Stimulated activated naive CD4-positive, alpha-beta T cell treated with Interleukin-2 at 50 U/mL for 16 hours (primary cell): Measurements from ENCODE around the gene TEX51.

ENCODE experiments used
- DNase-seq: peaks from one replicate; lab custom pipeline; 2025; lab: John Stamatoyannopoulos, UW

Gene TEX51

DNA sequence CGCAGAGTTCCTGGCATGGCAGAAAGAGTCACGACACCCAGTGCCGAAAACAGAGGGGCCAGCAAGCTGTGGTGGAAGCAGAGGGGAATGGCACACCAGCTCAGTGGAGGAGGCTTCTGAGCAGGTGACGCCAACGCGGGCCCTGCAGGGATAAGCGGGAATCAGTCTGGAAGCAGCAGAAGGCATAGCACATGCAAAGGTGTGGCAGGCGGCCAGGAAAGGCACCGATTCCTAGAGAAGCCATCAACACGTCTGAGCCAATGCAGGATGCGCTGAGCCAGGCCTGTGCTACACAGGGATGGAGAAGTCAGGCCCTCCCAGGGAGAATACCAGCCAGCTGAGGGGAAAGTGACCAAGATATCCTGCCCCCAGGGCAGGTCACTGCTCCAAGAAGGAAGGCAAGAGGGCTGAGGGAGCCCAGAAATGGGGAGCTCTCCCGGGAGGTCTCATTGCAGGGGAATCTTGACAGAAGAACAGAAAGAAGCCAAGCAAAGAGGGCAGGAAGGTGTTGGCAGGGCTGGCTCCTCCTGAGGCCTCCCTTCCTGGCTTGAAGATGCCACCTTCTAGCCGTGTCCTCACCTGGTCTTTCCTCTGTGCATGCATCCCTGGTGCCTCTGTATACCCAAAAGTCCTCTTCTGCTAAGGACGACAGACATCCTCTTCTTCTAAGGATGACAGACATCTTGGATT lies 16.3 kb downstream of the TEX51 start:
- DNase-seq = no peak

DNA sequence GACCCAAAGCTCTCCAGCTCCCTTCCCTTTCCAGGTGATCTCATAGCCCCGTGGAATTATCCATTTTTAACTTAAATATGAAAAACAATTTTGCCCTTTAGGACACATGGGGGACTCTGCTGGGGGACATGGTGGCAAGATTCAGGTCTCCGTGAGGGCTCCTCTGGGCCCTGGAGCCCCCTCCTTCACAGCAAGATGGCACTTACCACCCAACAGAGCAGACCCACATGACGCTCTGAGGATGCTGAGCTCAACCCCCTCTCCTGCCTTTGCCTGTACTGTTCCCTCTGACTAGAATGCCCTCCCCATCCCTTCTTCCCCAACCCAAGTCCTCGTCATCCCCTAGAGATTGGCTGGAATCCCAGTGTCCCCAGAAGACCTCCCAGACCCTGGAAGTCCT lies 17.2 kb downstream of the TEX51 start:
- DNase-seq = no peak

GRCh38 chr2:126916744-126917143 lies 18.1 kb downstream of the TEX51 start:
- no peak for DNase-seq

DNA sequence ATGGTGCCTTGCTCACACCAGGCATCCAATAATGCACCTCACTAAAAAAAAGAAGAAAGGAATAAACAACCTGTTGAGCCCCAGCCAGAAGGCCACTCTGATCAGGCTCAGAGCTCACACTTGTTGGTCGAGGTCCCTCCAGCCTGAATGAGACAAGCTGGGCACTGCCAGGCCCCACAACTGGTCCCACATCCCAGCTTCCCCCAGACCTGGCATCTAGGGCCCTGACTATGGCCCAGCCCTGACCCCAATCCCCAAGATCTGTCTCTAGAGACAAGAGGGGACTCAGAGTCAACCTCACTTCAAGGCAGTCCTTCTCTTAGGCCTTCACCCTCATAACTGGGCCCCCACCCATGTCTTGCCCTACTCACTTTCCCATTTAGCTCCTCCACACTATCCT lies 22.4 kb downstream of the TEX51 start:
- no peak for DNase-seq

DNA sequence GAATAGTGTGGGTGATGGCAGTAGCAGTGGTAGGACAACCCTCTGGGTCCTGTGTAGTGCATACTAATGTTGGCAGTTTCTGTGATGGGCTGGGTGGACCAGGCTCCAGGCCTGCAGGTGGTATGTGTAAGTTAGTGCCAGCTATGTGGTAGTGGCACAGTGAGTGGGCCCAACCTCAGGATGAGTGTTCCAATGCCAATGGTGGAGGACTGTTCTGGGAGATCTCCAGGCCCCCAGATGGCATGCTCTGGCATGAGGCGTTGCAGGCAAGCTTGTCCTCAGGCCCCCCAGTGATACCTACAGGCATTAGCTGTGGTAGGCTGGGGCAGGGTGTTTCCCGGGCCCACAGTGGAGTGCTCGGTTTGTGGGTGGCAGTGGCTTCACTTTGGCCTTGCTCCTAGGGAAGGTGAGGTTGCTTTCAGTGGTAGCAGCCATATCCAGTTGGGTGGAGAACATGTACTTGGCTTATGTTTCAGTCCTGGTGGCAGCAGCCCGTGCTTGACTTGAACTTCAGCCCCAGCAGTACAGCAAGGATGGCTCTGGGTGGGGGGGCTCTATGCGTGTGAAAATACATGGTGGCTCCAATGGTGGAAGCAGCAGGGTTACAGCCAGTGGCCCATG lies 32.4 kb downstream of the TEX51 start:
- DNase-seq = no peak

GRCh38 chr2:126932529-126932928 lies 33.8 kb downstream of the TEX51 start:
- DNase-seq = no peak

GRCh38 chr2:126932966-126933710 lies 34.4 kb downstream of the TEX51 start:
- no peak for DNase-seq

- DNase-seq = no peak
These were observed 35.0 kb downstream of the TEX51 start for GRCh38 chr2:126933711-126934091.

DNA sequence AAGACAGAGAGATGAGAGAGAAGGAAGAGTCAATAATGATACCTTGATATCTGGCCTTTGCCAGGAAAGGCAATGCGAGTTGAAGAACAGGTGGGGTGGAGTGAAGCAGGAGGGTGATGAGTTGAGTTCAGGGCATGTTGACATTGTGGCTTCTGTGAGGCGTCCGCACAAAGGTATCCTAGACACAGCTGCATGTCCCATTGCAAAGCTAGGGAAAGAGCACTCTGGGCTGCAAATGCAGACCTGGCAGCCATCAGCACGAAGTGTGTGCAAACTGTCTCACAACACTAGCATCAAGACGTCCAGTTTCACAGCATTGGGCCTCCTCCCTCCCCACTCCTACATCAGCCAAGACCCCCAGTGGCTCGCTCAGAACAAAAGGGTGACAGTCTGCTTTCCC lies 36.1 kb downstream of the TEX51 start:
- no peak for DNase-seq

GRCh38 chr2:126935774-126936173 lies 37.1 kb downstream of the TEX51 start:
- DNase-seq = no peak

DNA sequence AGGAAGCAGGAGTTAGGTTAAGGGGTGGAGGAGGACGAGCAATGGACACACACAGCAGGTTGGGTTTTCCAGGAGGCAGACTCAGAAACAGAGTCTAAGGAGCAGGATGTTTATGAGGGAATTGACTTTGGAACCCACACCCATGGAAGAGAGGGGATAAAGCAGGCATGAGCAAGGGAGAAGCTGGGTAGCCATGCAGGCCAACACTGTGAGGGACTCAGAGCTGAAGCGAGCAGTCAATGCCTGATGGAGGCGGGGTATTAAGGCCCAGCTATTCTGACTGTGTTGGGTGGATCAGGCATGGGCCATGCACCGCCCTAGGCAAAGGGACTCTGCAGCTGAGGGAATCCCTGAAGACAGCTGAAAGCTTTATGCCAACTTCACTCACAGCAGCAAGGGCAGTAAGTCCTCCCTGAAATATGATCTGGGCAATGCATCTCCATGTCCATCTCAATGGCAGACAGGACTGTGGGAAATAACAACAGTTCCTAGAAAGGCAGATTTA lies 37.6 kb downstream of the TEX51 start:
- DNase-seq = no peak

GRCh38 chr2:126940331-126940730 lies 41.6 kb downstream of the TEX51 start:
- no peak for DNase-seq

GRCh38 chr2:126942427-126943203 lies 43.9 kb downstream of the TEX51 start:
- no peak for DNase-seq

DNA sequence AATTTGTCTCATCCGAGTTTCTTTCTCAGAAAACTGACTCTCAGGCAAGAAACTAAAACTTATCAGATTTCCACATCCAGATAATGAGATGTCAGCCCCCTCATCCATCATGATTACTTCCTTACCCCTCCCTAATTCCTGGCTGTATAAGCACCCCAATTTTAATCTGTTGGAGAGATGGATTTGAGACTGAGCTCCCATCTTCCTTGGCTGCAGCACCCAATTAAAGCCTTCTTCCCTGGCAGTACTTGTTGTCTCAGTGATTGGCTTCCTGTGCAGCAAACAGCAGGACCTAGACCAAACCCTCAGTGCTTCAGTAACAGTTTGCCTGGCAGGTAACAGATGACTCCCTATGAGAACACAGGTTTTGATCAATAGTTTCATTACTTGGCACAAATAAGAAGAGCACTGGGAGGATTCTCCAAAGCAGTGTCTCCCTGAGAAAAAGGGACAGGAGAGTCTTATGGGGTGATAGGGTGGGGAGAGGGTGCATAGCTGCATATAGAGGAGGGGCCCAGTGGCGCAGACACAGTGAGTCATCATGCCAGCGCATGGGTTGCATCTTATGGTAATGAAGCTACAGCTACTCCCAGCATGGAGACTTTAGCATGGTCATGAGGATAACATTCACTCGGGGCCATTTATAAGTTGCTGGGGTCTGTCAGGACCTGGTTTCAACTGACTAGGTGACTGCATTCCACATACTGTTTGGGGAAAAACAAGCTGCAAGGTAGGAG lies 45.1 kb downstream of the TEX51 start:
- DNase-seq = no peak

GRCh38 chr2:126945118-126945517 lies 46.4 kb downstream of the TEX51 start:
- DNase-seq = no peak

- DNase-seq = no peak
These were observed 47.8 kb downstream of the TEX51 start for GRCh38 chr2:126946318-126947102.

DNA sequence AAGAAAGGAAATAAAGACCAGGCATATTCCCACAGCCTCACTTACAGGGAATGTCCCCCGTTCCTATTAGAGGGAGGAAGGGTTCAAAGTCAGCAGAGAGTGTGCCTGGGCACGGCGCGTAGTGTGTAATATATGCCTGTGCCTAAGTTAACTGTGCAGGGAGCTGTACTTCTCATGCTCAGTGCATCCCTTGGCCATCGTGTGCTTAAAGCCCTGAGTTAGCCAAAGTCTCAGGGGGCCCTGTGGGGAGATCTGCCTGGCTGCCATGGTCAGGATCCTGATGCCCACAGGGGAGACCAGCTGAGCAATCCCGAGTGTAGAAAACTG lies 48.4 kb downstream of the TEX51 start:
- no peak for DNase-seq

- no peak for DNase-seq
These were observed 51.1 kb downstream of the TEX51 start for GRCh38 chr2:126949775-126950174.

DNA sequence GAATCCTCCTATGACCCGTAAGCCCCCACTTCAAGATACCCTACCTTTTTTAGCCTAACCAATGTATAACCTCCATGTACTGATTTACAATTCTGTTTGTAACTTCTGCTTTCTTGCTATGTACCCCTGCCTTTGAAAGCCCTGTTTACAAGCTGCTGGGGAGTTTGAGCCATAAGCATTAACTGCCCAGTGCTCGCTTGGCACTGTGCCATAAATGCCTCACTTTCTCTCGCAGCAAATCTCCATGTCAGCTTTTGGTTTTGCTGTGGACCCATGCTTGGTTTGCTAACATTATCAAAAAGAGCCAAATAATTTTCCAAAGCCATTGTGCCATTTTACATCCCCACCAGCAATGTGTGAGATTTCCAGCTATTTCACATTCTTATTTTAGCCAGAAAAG lies 51.8 kb downstream of the TEX51 start:
- no peak for DNase-seq
